ENCODE measurements around the gene GPATCH3. TPM values are rescaled to one million over a fixed set of nuclear protein-coding genes. Genes with fewer than 3 reads are reported as not detected.

Gene GPATCH3
- total RNA-seq, 1 donor from 2014 or later: 7.9 TPM

- intact Hi-C loops (cut with micrococcal nuclease): no loop called here
- Histone ChIP-seq H3K36me3 (peaks cover 44% of the 10 kb centered on the region), H3K9me3 (replicated peaks) (no peaks in the 10 kb centered on the region), H3K4me1 (peaks cover 6% of the 10 kb centered on the region), H3K27me3 (ENCODE audit: low read depth) (no peaks in the 10 kb centered on the region), H3K27ac (replicated peaks) (no peak overlapping the region), H3K4me3 (no peak overlapping the region)
- DNase-seq: no peak
- TF ChIP-seq CTCF (IDR thresholded peaks at IDR 0.05; ENCODE audit: borderline replicate concordance): no peak
Measured at GRCh38 chr1:26857473-26858060, 42.7 kb downstream of the GPATCH3 start.

DNA sequence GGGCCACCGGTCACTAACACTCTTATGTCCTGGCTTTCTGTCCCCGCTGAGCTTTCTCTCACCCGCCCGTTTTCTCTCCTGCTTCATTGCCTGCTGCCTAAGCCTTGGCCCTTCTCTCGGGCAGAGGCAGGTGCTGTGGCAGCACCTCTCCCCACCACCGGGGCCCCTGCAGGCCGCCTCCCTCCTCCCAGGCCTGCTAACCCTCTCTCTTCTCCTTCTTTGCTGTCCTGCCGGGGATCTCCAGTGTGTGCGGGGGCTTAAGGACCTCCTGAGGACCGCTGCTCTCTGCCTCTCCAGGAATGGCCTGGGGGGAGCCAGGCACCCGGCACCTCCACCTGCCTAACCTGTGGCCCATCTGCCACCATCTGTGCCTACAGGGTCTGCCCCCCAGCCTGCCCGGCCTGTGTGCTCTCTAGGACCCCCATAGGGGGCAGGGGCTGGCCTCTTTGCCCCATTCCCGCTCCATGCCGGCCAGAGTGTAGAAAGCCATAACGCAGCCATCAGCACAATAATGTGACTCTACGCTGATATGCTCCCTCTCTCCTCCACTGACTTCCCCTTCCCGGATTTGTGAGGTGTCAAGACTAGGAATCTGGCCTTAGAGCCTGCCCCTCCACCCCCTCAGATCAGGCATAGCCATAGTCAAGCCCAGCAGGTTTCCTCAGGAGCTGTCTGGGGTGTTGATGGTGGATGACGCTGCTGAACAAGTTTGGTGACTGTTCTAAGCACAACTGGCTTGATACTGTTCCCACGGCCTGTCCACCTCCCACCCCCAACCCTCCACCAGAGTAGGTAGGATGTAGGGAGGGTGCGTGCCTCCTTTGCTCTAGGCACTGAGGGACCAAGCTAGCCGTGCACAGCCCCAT is 43.4 kb downstream of the GPATCH3 start:
- no peak overlapping the region for H3K4me3 ChIP-seq
- peaks cover 6% of the 10 kb centered on the region for H3K4me1 ChIP-seq
- intact Hi-C loops (cut with micrococcal nuclease): no loop called here
- H3K9me3 ChIP-seq (replicated peaks): no peaks in the 10 kb centered on the region
- no peak for TF ChIP-seq CTCF (IDR thresholded peaks at IDR 0.05; ENCODE audit: borderline replicate concordance)
- no peak overlapping the region for H3K27ac ChIP-seq (replicated peaks)
- H3K27me3 ChIP-seq (ENCODE audit: low read depth): no peaks in the 10 kb centered on the region
- no peak for DNase-seq
- peaks cover 51% of the 10 kb centered on the region for H3K36me3 ChIP-seq

- H3K4me1 ChIP-seq: peaks cover 6% of the 10 kb centered on the region
- H3K36me3 ChIP-seq: peaks cover 58% of the 10 kb centered on the region
- intact Hi-C loops (cut with micrococcal nuclease): no loop called here
- no peak for DNase-seq
- H3K27ac ChIP-seq (replicated peaks): no peak overlapping the region
- H3K4me3 ChIP-seq: no peak overlapping the region
- no peak for TF ChIP-seq CTCF (IDR thresholded peaks at IDR 0.05; ENCODE audit: borderline replicate concordance)
- H3K9me3 ChIP-seq (replicated peaks): no peaks in the 10 kb centered on the region
- no peaks in the 10 kb centered on the region for H3K27me3 ChIP-seq (ENCODE audit: low read depth)
Measured at GRCh38 chr1:26856181-26856580, 44.1 kb downstream of the GPATCH3 start.

GRCh38 chr1:26855636-26856035 is 44.6 kb downstream of the GPATCH3 start:
- DNase-seq: no peak
- H3K27me3 ChIP-seq (ENCODE audit: low read depth): no peaks in the 10 kb centered on the region
- intact Hi-C loops (cut with micrococcal nuclease): no loop called here
- H3K4me3 ChIP-seq: no peak overlapping the region
- peaks cover 6% of the 10 kb centered on the region for H3K4me1 ChIP-seq
- TF ChIP-seq CTCF (IDR thresholded peaks at IDR 0.05; ENCODE audit: borderline replicate concordance): no peak
- peaks cover 63% of the 10 kb centered on the region for H3K36me3 ChIP-seq
- no peak overlapping the region for H3K27ac ChIP-seq (replicated peaks)
- no peaks in the 10 kb centered on the region for H3K9me3 ChIP-seq (replicated peaks)

DNA sequence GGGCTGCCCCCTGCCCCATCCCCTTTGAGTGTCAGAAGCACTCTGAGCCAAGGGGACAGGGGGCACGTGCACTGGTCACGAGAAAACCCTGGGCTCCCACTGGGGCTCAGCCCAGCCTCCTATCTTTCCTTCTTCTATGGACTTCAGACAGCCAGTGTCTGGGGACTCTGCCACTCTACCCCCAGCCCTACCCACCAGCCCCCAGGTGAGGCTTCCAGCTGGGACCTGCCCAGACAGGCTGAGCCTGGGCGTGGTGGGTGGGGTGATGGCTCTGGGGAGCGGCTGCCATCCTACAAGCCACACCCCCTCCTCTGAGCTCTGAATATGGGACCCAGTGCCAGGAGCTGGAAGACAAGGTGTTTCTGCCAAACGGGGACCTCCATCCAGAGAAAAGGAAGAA is 45.4 kb downstream of the GPATCH3 start:
- H3K4me1 ChIP-seq: peaks cover 6% of the 10 kb centered on the region
- H3K9me3 ChIP-seq (replicated peaks): no peaks in the 10 kb centered on the region
- no peak for TF ChIP-seq CTCF (IDR thresholded peaks at IDR 0.05; ENCODE audit: borderline replicate concordance)
- no peak overlapping the region for H3K4me3 ChIP-seq
- H3K27me3 ChIP-seq (ENCODE audit: low read depth): no peaks in the 10 kb centered on the region
- intact Hi-C loops (cut with micrococcal nuclease): no loop called here
- no peak overlapping the region for H3K27ac ChIP-seq (replicated peaks)
- no peak for DNase-seq
- H3K36me3 ChIP-seq: peaks cover 71% of the 10 kb centered on the region

All from left ventricle myocardium inferior (tissue), 1 donor.